Renal pelvis (tissue), 12 donors: Measurements from ENCODE around the gene BRD2. TPM values are rescaled to one million over a fixed set of nuclear protein-coding genes. Genes with fewer than 3 reads are reported as not detected.
"Not testable (repeated sequence)": the region's sequence is repeated elsewhere in the genome, so short reads cannot be mapped to it uniquely, and the experiment has no call there.

ENCODE experiments used
- DNase-seq: peaks from one replicate; pipeline ENCODE4 v3.0.0-alpha.2; 2013
- long read RNA-seq, 16 experiments: transcript quantifications; one replicate each; lab custom pipeline, GENCODE V29; 2026
- polyA plus RNA-seq, 3 donors: library from polyadenylated mRNA; unstranded; fragments of 120-200 nt; gene quantifications; one replicate each; pipeline ENCODE4 v1.2.1, GENCODE V29; 2013; ENCODE audit not compliant: insufficient read length in 3 of 3

The BRD2 gene
- 100 to 1,000 TPM; 297 to 357 (median 329) TPM for polyA plus RNA-seq
- long read RNA-seq, donor 1, transcript BRD2-211 (3 exons, 759 nt): major isoform, 19 of 86 reads
- long read RNA-seq, donor 1, transcript BRD2-209 (2 exons, 1,628 nt): minor isoform, 6 of 86 reads
- long read RNA-seq, donor 1, transcript BRD2-219 (9 exons, 2,338 nt): minor isoform, 10 of 86 reads
- long read RNA-seq, donor 1, transcript BRD2-207 (3 exons, 946 nt): minor isoform, 5 of 86 reads
- long read RNA-seq, donor 1, partial matches to known transcripts: 42 of 86 reads
- long read RNA-seq, donor 1, other reads (novel, unspliced or antisense): 0 of 86 reads
- long read RNA-seq, donor 2, full-length matches to known transcripts: 52 of 169 reads
- long read RNA-seq, donor 2, partial matches to known transcripts: 117 of 169 reads
- long read RNA-seq, donor 2, other reads (novel, unspliced or antisense): 0 of 169 reads
- long read RNA-seq, donor 3, transcript BRD2-211 (3 exons, 759 nt): major isoform, 41 of 197 reads
- long read RNA-seq, donor 3, partial matches to known transcripts: 147 of 197 reads
- long read RNA-seq, donor 3, other reads (novel, unspliced or antisense): 0 of 197 reads
- long read RNA-seq, donor 4, transcript BRD2-211 (3 exons, 759 nt): major isoform, 37 of 104 reads
- long read RNA-seq, donor 4, transcript BRD2-209 (2 exons, 1,628 nt): minor isoform, 5 of 104 reads
- long read RNA-seq, donor 4, transcript BRD2-219 (9 exons, 2,338 nt): minor isoform, 7 of 104 reads
- long read RNA-seq, donor 4, partial matches to known transcripts: 53 of 104 reads
- long read RNA-seq, donor 4, other reads (novel, unspliced or antisense): 0 of 104 reads
- long read RNA-seq, donor 5, transcript BRD2-211 (3 exons, 759 nt): major isoform, 31 of 87 reads
- long read RNA-seq, donor 5, transcript BRD2-219 (9 exons, 2,338 nt): minor isoform, 5 of 87 reads
- long read RNA-seq, donor 5, partial matches to known transcripts: 47 of 87 reads
- long read RNA-seq, donor 5, other reads (novel, unspliced or antisense): 0 of 87 reads
- long read RNA-seq, donor 6, transcript BRD2-211 (3 exons, 759 nt): major isoform, 23 of 108 reads
- long read RNA-seq, donor 6, transcript BRD2-209 (2 exons, 1,628 nt): minor isoform, 9 of 108 reads
- long read RNA-seq, donor 6, transcript BRD2-219 (9 exons, 2,338 nt): minor isoform, 8 of 108 reads
- long read RNA-seq, donor 6, partial matches to known transcripts: 65 of 108 reads
- long read RNA-seq, donor 6, other reads (novel, unspliced or antisense): 0 of 108 reads
- long read RNA-seq, donor 7, transcript BRD2-207 (3 exons, 946 nt): minor isoform, 10 of 248 reads
- long read RNA-seq, donor 7, transcript BRD2-219 (9 exons, 2,338 nt): minor isoform, 11 of 248 reads
- long read RNA-seq, donor 7, transcript BRD2-209 (2 exons, 1,628 nt): minor isoform, 6 of 248 reads
- long read RNA-seq, donor 7, transcript BRD2-211 (3 exons, 759 nt): major isoform, 51 of 248 reads
- long read RNA-seq, donor 7, partial matches to known transcripts: 168 of 248 reads
- long read RNA-seq, donor 7, other reads (novel, unspliced or antisense): 0 of 248 reads
- long read RNA-seq, donor 8, transcript BRD2-209 (2 exons, 1,628 nt): minor isoform, 7 of 67 reads
- long read RNA-seq, donor 8, transcript BRD2-211 (3 exons, 759 nt): major isoform, 17 of 67 reads
- long read RNA-seq, donor 8, partial matches to known transcripts: 39 of 67 reads
- long read RNA-seq, donor 8, other reads (novel, unspliced or antisense): 0 of 67 reads
- long read RNA-seq, donor 9, full-length matches to known transcripts: 73 of 281 reads
- long read RNA-seq, donor 9, partial matches to known transcripts: 208 of 281 reads
- long read RNA-seq, donor 9, other reads (novel, unspliced or antisense): 0 of 281 reads
- long read RNA-seq, donor 10, full-length matches to known transcripts: 56 of 210 reads
- long read RNA-seq, donor 10, partial matches to known transcripts: 154 of 210 reads
- long read RNA-seq, donor 10, other reads (novel, unspliced or antisense): 0 of 210 reads
- long read RNA-seq, donor 11, transcript BRD2-211 (3 exons, 759 nt): major isoform, 34 of 163 reads
- long read RNA-seq, donor 11, transcript BRD2-207 (3 exons, 946 nt): minor isoform, 5 of 163 reads
- long read RNA-seq, donor 11, transcript BRD2-209 (2 exons, 1,628 nt): minor isoform, 8 of 163 reads
- long read RNA-seq, donor 11, partial matches to known transcripts: 111 of 163 reads
- long read RNA-seq, donor 11, other reads (novel, unspliced or antisense): 0 of 163 reads
- long read RNA-seq, donor 12, transcript BRD2-219 (9 exons, 2,338 nt): minor isoform, 14 of 220 reads
- long read RNA-seq, donor 12, transcript BRD2-211 (3 exons, 759 nt): major isoform, 42 of 220 reads
- long read RNA-seq, donor 12, transcript BRD2-209 (2 exons, 1,628 nt): minor isoform, 8 of 220 reads
- long read RNA-seq, donor 12, partial matches to known transcripts: 149 of 220 reads
- long read RNA-seq, donor 12, other reads (novel, unspliced or antisense): 0 of 220 reads
- long read RNA-seq, donor 13, transcript BRD2-209 (2 exons, 1,628 nt): minor isoform, 11 of 96 reads
- long read RNA-seq, donor 13, transcript BRD2-211 (3 exons, 759 nt): major isoform, 21 of 96 reads
- long read RNA-seq, donor 13, partial matches to known transcripts: 57 of 96 reads
- long read RNA-seq, donor 13, other reads (novel, unspliced or antisense): 0 of 96 reads
- long read RNA-seq, donor 14, transcript BRD2-219 (9 exons, 2,338 nt): minor isoform, 10 of 455 reads
- long read RNA-seq, donor 14, transcript BRD2-209 (2 exons, 1,628 nt): minor isoform, 11 of 455 reads
- long read RNA-seq, donor 14, transcript BRD2-207 (3 exons, 946 nt): minor isoform, 12 of 455 reads
- long read RNA-seq, donor 14, transcript BRD2-211 (3 exons, 759 nt): major isoform, 91 of 455 reads
- long read RNA-seq, donor 14, partial matches to known transcripts: 324 of 455 reads
- long read RNA-seq, donor 14, other reads (novel, unspliced or antisense): 0 of 455 reads
- long read RNA-seq, donor 15, full-length matches to known transcripts: 53 of 129 reads
- long read RNA-seq, donor 15, partial matches to known transcripts: 76 of 129 reads
- long read RNA-seq, donor 15, other reads (novel, unspliced or antisense): 0 of 129 reads
- long read RNA-seq, donor 16, transcript BRD2-209 (2 exons, 1,628 nt): minor isoform, 6 of 200 reads
- long read RNA-seq, donor 16, transcript BRD2-211 (3 exons, 759 nt): major isoform, 39 of 200 reads
- long read RNA-seq, donor 16, partial matches to known transcripts: 149 of 200 reads
- long read RNA-seq, donor 16, other reads (novel, unspliced or antisense): 0 of 200 reads

GRCh38 chr6:32968093-32968866 lies at the start of gene BRD2:
BRD2 (plus strand) TSS chr6:32968594; CDS start chr6:32972899, 4,305 bp downstream.
- peak; percentile 98 for DNase-seq

- DNase-seq: no peak
Observed at GRCh38 chr6:32920715-32921114, 47.7 kb upstream of the BRD2 start.

GRCh38 chr6:32922083-32922482 lies 46.3 kb upstream of the BRD2 start:
- DNase-seq: no peak

- no peak for DNase-seq
Observed at GRCh38 chr6:32931211-32931610, 37.2 kb upstream of the BRD2 start.

GRCh38 chr6:32932132-32932868 lies 36.1 kb upstream of the BRD2 start:
- DNase-seq: no peak

GRCh38 chr6:32933661-32934085 lies 34.7 kb upstream of the BRD2 start:
- DNase-seq: no peak

GRCh38 chr6:32935551-32936238 lies 32.7 kb upstream of the BRD2 start:
- no peak for DNase-seq

- no peak for DNase-seq
Observed at GRCh38 chr6:32936239-32937152, 31.9 kb upstream of the BRD2 start.

GRCh38 chr6:32937230-32937633 lies 31.2 kb upstream of the BRD2 start:
- DNase-seq: no peak

- no peak for DNase-seq
Observed at GRCh38 chr6:32938494-32938893, 29.9 kb upstream of the BRD2 start.

- DNase-seq: peak; percentile 87
Observed at GRCh38 chr6:32940656-32941213, 27.7 kb upstream of the BRD2 start, which contains the start of gene HLA-DMB. HLA-DMB (minus strand) TSS chr6:32941028; CDS start chr6:32940807, 221 bp downstream.

- DNase-seq: peak; percentile 85
Observed at GRCh38 chr6:32941214-32941768, 27.1 kb upstream of the BRD2 start.

GRCh38 chr6:32942555-32943123 lies 25.8 kb upstream of the BRD2 start:
- not testable (repeated sequence) for DNase-seq
